BJ (cell line): ENCODE results near the gene COA8. TPM values are rescaled to one million over a fixed set of nuclear protein-coding genes. Genes with fewer than 3 reads are reported as not detected.
A peak's percentile ranks its signal among the peaks of the same experiment; 100 is the strongest.
"Not testable (repeated sequence)": the region's sequence is repeated elsewhere in the genome, so short reads cannot be mapped to it uniquely, and the experiment has no call there.

Experiments
- CTCF ChIA-PET: fragments of 350-600 bp; formaldehyde crosslinking; extraction: SDS; loops from one replicate; lab custom pipeline; 2021; ENCODE audit warnings: antibody characterized with exemption, inconsistent platforms; lab: Yijun Ruan, JAX
- POLR2A ChIA-PET: fragments of 300-600 bp; sonication (Branson Sonifier 250); formaldehyde crosslinking; extraction: SDS; loops from one replicate; lab custom pipeline; 2021; ENCODE audit warnings: antibody characterized with exemption; lab: Charles Lee
- DNase-seq: peaks from one replicate; pipeline ENCODE4 v3.0.0-alpha.2; 2011; ENCODE audit warnings: low read depth
- H3K27me3 ChIP-seq: 2 replicates; pipeline ENCODE4 v1.6.0; 2011; ENCODE audit warnings: low read length; ENCODE audit not compliant: control insufficient read depth, insufficient read depth
- H3K36me3 ChIP-seq: 2 replicates; pipeline ENCODE4 v1.5.1; 2011; ENCODE audit warnings: low read length; ENCODE audit not compliant: control insufficient read depth, insufficient read depth
- H3K4me3 ChIP-seq: 2 replicates; pipeline ENCODE4 v1.5.1; 2011; ENCODE audit warnings: low read depth, mild to moderate bottlenecking, control low read depth, low read length
- polyA plus RNA-seq: library from polyadenylated mRNA; depleted of rRNA; stranded (reverse); fragments of >200 nt; gene quantifications from 2 replicates; pipeline ENCODE4 v1.2.3, GENCODE V29; 2011
- TF ChIP-seq, protein P1 (sequence below): IDR thresholded peaks from 2 replicates; pipeline ENCODE4 v1.5.1; 2011; ENCODE audit warnings: low read depth, mild to moderate bottlenecking, control low read depth, inconsistent platforms, low read length, moderate library complexity; ENCODE audit not compliant: insufficient read depth

The COA8 gene
- polyA plus RNA-seq, 1 experiment, result 16.9 TPM

DNA sequence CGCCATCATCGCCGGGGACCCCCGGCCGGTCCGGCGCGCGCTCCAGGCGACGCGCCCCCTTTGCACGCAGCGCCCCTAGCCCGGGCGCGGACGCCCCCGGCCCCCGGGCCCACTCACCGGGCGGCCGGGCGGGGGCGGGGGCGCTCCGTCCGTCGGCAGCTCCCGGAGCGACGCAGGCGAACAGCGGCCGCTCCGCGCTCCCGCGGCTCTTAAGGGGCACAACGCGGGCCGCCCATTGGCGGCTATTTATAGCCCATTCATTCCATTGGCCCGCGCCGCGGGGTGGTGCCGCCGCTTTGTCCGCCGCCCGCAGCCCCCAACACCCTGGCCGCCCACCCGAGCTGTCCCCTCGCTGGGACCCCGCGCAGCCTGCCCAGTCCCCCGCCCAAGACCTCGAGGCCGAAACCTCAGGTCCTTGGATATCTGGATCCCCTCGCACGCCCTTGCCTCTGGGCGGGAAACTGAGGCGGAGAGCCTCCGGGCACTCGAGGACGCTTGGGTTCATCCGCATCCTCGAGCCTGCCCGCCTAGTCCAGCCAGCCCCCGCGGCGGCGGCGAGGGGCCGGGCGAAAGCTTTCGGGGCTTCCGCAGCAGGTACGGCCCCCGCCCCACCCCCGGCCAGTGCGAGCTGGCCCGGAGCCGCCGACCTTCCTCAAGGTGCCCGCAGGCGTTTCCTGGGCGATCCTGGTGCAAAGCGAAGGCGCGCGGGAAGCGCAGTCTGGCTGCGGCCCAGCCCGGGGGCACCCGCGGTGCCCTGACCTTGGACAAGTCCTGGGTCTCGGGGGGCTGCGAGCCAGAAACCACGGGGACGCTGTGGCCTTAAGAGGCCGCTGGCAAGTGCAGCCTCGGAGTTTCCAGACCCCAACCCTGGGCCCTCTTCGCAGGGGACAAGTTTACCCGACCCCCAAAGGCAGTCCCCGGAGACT, 39.8 kb upstream of the COA8 start, which contains the start of gene CKB:
TSS of gene CKB (minus strand) at position 182 of the 926 bp plus-strand sequence. CDS start 337 bp downstream, outside the sequence.
- TF ChIP-seq, protein P1, sequence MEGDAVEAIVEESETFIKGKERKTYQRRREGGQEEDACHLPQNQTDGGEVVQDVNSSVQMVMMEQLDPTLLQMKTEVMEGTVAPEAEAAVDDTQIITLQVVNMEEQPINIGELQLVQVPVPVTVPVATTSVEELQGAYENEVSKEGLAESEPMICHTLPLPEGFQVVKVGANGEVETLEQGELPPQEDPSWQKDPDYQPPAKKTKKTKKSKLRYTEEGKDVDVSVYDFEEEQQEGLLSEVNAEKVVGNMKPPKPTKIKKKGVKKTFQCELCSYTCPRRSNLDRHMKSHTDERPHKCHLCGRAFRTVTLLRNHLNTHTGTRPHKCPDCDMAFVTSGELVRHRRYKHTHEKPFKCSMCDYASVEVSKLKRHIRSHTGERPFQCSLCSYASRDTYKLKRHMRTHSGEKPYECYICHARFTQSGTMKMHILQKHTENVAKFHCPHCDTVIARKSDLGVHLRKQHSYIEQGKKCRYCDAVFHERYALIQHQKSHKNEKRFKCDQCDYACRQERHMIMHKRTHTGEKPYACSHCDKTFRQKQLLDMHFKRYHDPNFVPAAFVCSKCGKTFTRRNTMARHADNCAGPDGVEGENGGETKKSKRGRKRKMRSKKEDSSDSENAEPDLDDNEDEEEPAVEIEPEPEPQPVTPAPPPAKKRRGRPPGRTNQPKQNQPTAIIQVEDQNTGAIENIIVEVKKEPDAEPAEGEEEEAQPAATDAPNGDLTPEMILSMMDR, result no peak
- ChIA-PET CTCF (interaction anchor here (10.1 kb wide), 1 partner anchor 24 kb away, joined by 228 read pairs; no protein-coding TSS in a partner anchor), POLR2A (no interaction called here)
- Histone ChIP-seq H3K36me3 (peaks cover 2% of the 10 kb centered on the region), H3K4me3 (peak within 1 kb of the TSS; percentile 56), H3K27me3 (peaks cover 1% of the 10 kb centered on the region; the same call in 1 of the 2 replicates)
- DNase-seq, result no peak

DNA sequence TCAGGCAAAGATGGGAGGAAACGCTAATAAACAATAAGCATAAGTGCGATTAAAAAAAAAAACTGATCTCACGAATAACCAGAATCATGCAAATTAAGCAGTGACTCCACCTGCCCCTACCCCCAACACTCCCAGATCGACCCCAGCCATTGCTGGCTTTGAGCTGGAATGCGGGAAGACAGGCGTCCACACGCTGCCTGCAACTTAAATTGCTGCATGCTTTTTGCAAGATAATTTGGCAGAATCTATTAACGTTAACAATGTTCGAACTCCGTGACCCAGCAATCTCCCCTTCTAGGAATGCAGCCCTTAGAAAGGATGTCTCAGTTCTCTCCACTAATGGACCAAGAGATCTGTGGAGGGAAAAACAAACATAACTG, 39.2 kb upstream of the COA8 start:
- no peak for DNase-seq
- CTCF ChIA-PET, result interaction anchor here (10.1 kb wide), 1 partner anchor 24 kb away, joined by 228 read pairs; no protein-coding TSS in a partner anchor

GRCh38 chr14:103524002-103524935, 38.5 kb upstream of the COA8 start:
- Histone ChIP-seq H3K36me3 (peaks cover 2% of the 10 kb centered on the region), H3K27me3 (peaks cover 1% of the 10 kb centered on the region; the same call in 1 of the 2 replicates), H3K4me3 (no peak overlapping the region)
- TF ChIP-seq, protein P1, result no peak
- CTCF ChIA-PET, result interaction anchor here (10.1 kb wide), 1 partner anchor 23 kb away, joined by 228 read pairs; no protein-coding TSS in a partner anchor
- POLR2A ChIA-PET, result no interaction called here
- DNase-seq, result no peak

More for the DNA sequence above, 39.2 kb upstream of the COA8 start:
- TF ChIP-seq, protein P1, result no peak
- POLR2A ChIA-PET, result no interaction called here
- Histone ChIP-seq H3K27me3 (peaks cover 1% of the 10 kb centered on the region; the same call in 1 of the 2 replicates), H3K4me3 (no peak overlapping the region), H3K36me3 (peaks cover 2% of the 10 kb centered on the region)

DNA sequence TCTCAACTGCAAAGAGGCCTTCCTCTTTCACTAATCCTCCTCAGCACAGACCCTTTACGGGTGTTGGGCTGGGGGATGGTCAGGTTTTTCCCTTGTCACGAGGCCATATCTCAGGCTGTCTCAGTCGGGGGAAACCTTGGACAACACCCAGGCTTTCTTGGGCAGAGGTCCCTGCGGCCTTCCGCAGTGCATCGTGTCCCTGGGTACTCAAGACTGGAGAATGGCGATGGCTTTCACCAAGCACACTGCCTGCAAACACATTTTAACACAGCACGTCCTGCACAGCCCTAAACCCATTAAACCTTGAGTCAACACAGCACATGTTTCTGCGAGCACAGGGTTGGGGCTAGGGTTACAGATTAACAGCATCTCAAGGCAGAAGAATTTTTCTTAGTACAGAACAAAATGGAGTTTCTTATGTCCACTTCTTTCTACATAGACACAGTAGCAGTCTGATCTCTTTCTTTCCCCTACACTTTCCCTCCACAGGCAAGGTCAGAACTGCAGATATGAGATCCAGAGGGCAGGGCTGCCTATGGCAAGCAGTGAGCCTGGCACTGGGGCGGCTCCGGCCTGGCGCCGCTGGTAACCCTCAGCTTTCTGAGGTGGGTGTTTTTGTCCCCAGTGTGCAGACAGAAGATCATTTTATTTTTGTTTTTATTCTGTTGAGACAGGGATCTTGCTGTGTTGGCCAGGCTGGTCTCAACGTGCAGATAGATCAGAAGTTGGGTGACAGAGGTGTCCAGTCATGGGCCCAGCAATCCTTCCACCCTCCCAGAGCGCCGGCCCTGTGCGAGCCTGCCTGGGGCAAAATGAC, 37.1 kb upstream of the COA8 start:
- H3K27me3 ChIP-seq, H3K4me3 ChIP-seq, H3K36me3 ChIP-seq, DNase-seq, POLR2A ChIA-PET, CTCF ChIA-PET: not testable (repeated sequence)
